H9 (cell line): Measurements from ENCODE around the gene MRPL46. TPM values are rescaled to one million over a fixed set of nuclear protein-coding genes. Genes with fewer than 3 reads are reported as not detected.
A peak's percentile ranks its signal among the peaks of the same experiment; 100 is the strongest.
"Not testable (repeated sequence)": the region's sequence is repeated elsewhere in the genome, so short reads cannot be mapped to it uniquely, and the experiment has no call there.

Experiments
- DNase-seq: peaks from one replicate; pipeline ENCODE4 v3.0.0-alpha.2; 2017
- H2AFZ ChIP-seq: one replicate; pipeline ENCODE4 v1.6.1; 2013; ENCODE audit warnings: mild to moderate bottlenecking, low read length, control low read depth, moderate library complexity
- H2AK5ac ChIP-seq: 2 replicates; pipeline ENCODE4 v1.6.1; 2013; ENCODE audit warnings: low read length, control low read depth, mixed read lengths; ENCODE audit not compliant: insufficient read length
- H2BK120ac ChIP-seq: one replicate; pipeline ENCODE4 v1.6.1; 2013; ENCODE audit warnings: low read depth, mild to moderate bottlenecking, low read length, control low read depth, inconsistent platforms; ENCODE audit not compliant: poor library complexity, severe bottlenecking
- H2BK12ac ChIP-seq: 2 replicates; pipeline ENCODE4 v1.6.1; 2013; ENCODE audit warnings: low read length, control low read depth, mixed read lengths, low read depth; ENCODE audit not compliant: insufficient read length
- H2BK15ac ChIP-seq: 2 replicates; pipeline ENCODE4 v1.6.1; 2013; ENCODE audit warnings: low read depth, low read length, control low read depth
- H2BK20ac ChIP-seq: one replicate; pipeline ENCODE4 v1.6.1; 2013; ENCODE audit warnings: low read depth, mild to moderate bottlenecking, low read length, control low read depth, inconsistent platforms; ENCODE audit not compliant: poor library complexity, severe bottlenecking
- H2BK5ac ChIP-seq: 2 replicates; pipeline ENCODE4 v1.6.1; 2013; ENCODE audit warnings: low read length, control low read depth, mixed read lengths; ENCODE audit not compliant: insufficient read length
- H3K14ac ChIP-seq: 2 replicates; pipeline ENCODE4 v1.6.1; 2013; ENCODE audit warnings: low read length, control low read depth; ENCODE audit not compliant: insufficient read depth
- H3K18ac ChIP-seq: 2 replicates; pipeline ENCODE4 v1.6.1; 2013; ENCODE audit warnings: low read depth, mild to moderate bottlenecking, mixed read lengths, low read length, control low read depth; ENCODE audit not compliant: insufficient read length
- H3K23ac ChIP-seq: 2 replicates; pipeline ENCODE4 v1.6.1; 2013; ENCODE audit warnings: low read length, control low read depth, mixed read lengths, low read depth; ENCODE audit not compliant: insufficient read length
- H3K23me2 ChIP-seq: 2 replicates; pipeline ENCODE4 v1.6.1; 2013; ENCODE audit warnings: low read depth, mild to moderate bottlenecking, mixed read lengths, low read length, control low read depth; ENCODE audit not compliant: insufficient read length, poor library complexity, severe bottlenecking
- H3K27ac ChIP-seq: 2 replicates; pipeline ENCODE4 v1.5.1; 2013; ENCODE audit warnings: low read length, control low read depth, mixed read lengths, low read depth; ENCODE audit not compliant: insufficient read length
- H3K27me3 ChIP-seq: 2 replicates; pipeline ENCODE4 v1.6.1; 2013; ENCODE audit warnings: low read length, control low read depth, inconsistent platforms; ENCODE audit not compliant: insufficient read depth
- H3K4ac ChIP-seq: 2 replicates; pipeline ENCODE4 v1.6.1; 2013; ENCODE audit warnings: low read depth, mild to moderate bottlenecking, control low read depth, inconsistent platforms, low read length, moderate library complexity
- H3K4me1 ChIP-seq: 2 replicates; pipeline ENCODE4 v1.6.1; 2013; ENCODE audit warnings: low read length, control low read depth, inconsistent platforms; ENCODE audit not compliant: insufficient read depth
- H3K4me2 ChIP-seq: 2 replicates; pipeline ENCODE4 v1.6.1; 2013; ENCODE audit warnings: low read length, control low read depth, mixed read lengths; ENCODE audit not compliant: insufficient read length, insufficient read depth
- H3K56ac ChIP-seq: 2 replicates; pipeline ENCODE4 v1.6.1; 2013; ENCODE audit warnings: low read depth, mild to moderate bottlenecking, mixed read lengths, low read length, control low read depth; ENCODE audit not compliant: insufficient read length
- H3K79me1 ChIP-seq: 2 replicates; pipeline ENCODE4 v1.6.1; 2013; ENCODE audit warnings: low read depth, mild to moderate bottlenecking, moderate library complexity, low read length, control low read depth, inconsistent platforms; ENCODE audit not compliant: insufficient read depth, poor library complexity, severe bottlenecking
- H3K79me2 ChIP-seq: 2 replicates; pipeline ENCODE4 v1.6.1; 2013; ENCODE audit warnings: low read length, control low read depth, inconsistent platforms; ENCODE audit not compliant: insufficient read depth
- H3K9ac ChIP-seq: 2 replicates; pipeline ENCODE4 v1.6.1; 2013; ENCODE audit warnings: low read length, control low read depth, mixed read lengths; ENCODE audit not compliant: insufficient read length; ENCODE audit errors: extremely low read depth
- H3K9me3 ChIP-seq: one replicate; pipeline ENCODE4 v1.6.1; 2013; ENCODE audit warnings: low read depth, low read length, inconsistent platforms; ENCODE audit not compliant: control insufficient read depth
- H3T11ph ChIP-seq: one replicate; pipeline ENCODE4 v1.6.1; 2013; ENCODE audit warnings: mild to moderate bottlenecking, low read length, control low read depth, inconsistent platforms
- H4K20me1 ChIP-seq: one replicate; pipeline ENCODE4 v1.6.1; 2013; ENCODE audit not compliant: control insufficient read depth, insufficient read length, insufficient read depth
- H4K5ac ChIP-seq: 2 replicates; pipeline ENCODE4 v1.6.1; 2013; ENCODE audit warnings: low read depth, mild to moderate bottlenecking, mixed read lengths, low read length, control low read depth; ENCODE audit not compliant: insufficient read length
- H4K8ac ChIP-seq: replicated peaks from 2 replicates; pipeline ENCODE4 v1.6.1; 2013; ENCODE audit warnings: low read length, control low read depth, mixed read lengths, low read depth; ENCODE audit not compliant: insufficient read length
- H4K91ac ChIP-seq: 2 replicates; pipeline ENCODE4 v1.6.1; 2013; ENCODE audit warnings: low read depth, mild to moderate bottlenecking, moderate library complexity, mixed read lengths, low read length, control low read depth; ENCODE audit not compliant: insufficient read length
- H3K27ac Mint-ChIP-seq, 3 experiments: 2 replicates in 2 of 3; 3 replicates in 1 of 3; pipeline ENCODE4 v1.8.0; 2020 to 2021; ENCODE audit warnings: mixed read lengths in 3 of 3, mild to moderate bottlenecking in 1 of 3, moderate library complexity in 1 of 3
- H3K27me3 Mint-ChIP-seq: 2 replicates; pipeline ENCODE4 v1.8.0; 2021; ENCODE audit warnings: low read depth, mild to moderate bottlenecking, moderate library complexity, mixed read lengths
- H3K36me3 Mint-ChIP-seq, 3 experiments: 2 replicates in 2 of 3; 3 replicates in 1 of 3; pipeline ENCODE4 v1.8.0; 2020 to 2021; ENCODE audit warnings: low read depth in 3 of 3, mixed read lengths in 3 of 3; ENCODE audit not compliant: insufficient read depth in 1 of 3
- H3K4me1 Mint-ChIP-seq, 2 experiments: 2 replicates each; pipeline ENCODE4 v1.8.0; 2020; ENCODE audit warnings: mixed read lengths in 2 of 2
- H3K4me3 Mint-ChIP-seq, 2 experiments: 2 replicates in 1 of 2; 3 replicates in 1 of 2; pipeline ENCODE4 v1.8.0; 2020 to 2021; ENCODE audit warnings: mild to moderate bottlenecking in 2 of 2, mixed read lengths in 2 of 2, moderate library complexity in 1 of 2
- H3K9me3 Mint-ChIP-seq, 2 experiments: 2 replicates in 1 of 2; 3 replicates in 1 of 2; pipeline ENCODE4 v1.8.0; 2020; ENCODE audit warnings: mild to moderate bottlenecking in 2 of 2, mixed read lengths in 2 of 2, moderate library complexity in 1 of 2
- WGBS: extraction: QIAGEN DNeasy Blood & Tissue Kit; methylation state at CpG from one replicate; pipeline ENCODE4 v1.1.7; 2013; ENCODE audit warnings: missing lambda C conversion rate, low lambda C conversion rate, mixed read lengths; ENCODE audit not compliant: insufficient read length; ENCODE audit errors: extremely low coverage; 5-methylcytosine and 5-hydroxymethylcytosine counted together
- total RNA-seq: library from RNA; stranded (reverse); gene quantifications from 2 replicates; pipeline ENCODE4 v1.2.1, GENCODE V29; 2021
- TF ChIP-seq, protein P1 (sequence below): fragments of 200-600 bp; sonication (generic); conservative IDR thresholded peaks from 3 replicates; pipeline ENCODE4 v1.8.0; 2021; ENCODE audit warnings: antibody characterized with exemption, mild to moderate bottlenecking

Gene MRPL46
- total RNA-seq, 1 experiment from 2014 or later = 29.3 TPM

DNA sequence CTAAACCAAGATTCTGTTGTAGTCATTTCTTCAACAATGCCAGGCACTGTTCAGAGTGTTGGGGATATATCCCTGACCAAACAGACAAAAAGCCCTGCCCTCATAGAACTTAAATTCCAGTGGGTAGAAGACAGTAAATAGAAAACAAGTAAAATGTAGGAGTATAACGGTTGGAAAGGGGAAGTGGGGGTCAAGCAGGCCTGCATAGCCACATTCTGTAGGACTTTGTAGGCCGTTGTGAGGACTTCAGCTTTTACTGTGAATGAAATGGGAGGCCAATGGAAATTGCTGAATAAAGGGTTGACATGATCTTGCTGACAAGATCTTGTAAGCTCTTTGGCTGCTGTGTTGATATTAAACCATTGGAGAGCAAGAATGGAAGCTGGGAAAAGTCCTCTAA, 2.1 kb upstream of the MRPL46 start:
- H3K9me3 Mint-ChIP-seq = no peaks in the 10 kb centered on the region

DNA sequence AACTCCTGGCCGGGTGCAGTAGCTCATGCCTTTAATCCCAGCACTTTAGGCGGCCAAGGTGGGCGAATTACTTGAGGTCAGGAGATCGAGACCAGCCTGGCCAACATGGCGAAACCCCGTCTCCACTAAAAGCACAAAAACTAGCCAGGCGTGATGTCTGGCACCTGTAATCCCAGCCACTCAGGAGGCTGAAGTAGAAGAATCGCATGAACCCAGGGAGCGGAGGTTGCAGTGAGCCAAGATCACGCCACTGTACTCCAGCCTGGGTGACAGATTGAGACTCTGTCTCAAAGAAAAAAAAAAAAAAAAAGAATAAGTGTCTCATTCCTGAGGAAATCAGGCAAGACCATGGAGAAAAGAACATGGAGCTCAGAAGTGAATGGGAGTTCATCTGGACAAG, 1.5 kb upstream of the MRPL46 start:
- not testable (repeated sequence) for H3K27ac Mint-ChIP-seq
- peak overlapping the region; percentile 90 to 96; a peak in 4 of 5 replicates for H3K4me3 Mint-ChIP-seq

More for the DNA sequence above, 2.1 kb upstream of the MRPL46 start:
- DNase-seq = no peak
- Mint-ChIP-seq H3K36me3 (peaks cover 7 to 31% (median 12%) of the 10 kb centered on the region in 3 experiments; a peak in 6 of 7 replicates), H3K27ac (no peak overlapping the region), H3K4me3 (peak overlapping the region in 1 of 2 experiments; percentile 96; a peak in 1 of 5 replicates), H3K27me3 (no peaks in the 10 kb centered on the region), H3K4me1 (peaks cover 14% of the 10 kb centered on the region in 2 experiments)
- no peak overlapping the region for H3K4me2 ChIP-seq
- peaks cover 12% of the 10 kb centered on the region; the same call in 1 of the 2 replicates for H3K79me2 ChIP-seq
- H2BK20ac ChIP-seq = no peak overlapping the region
- no peak overlapping the region for H3K27ac ChIP-seq
- H4K5ac ChIP-seq = no peak overlapping the region
- peaks cover 3% of the 10 kb centered on the region for H3K79me1 ChIP-seq
- no peaks in the 10 kb centered on the region for H3K9me3 ChIP-seq
- H2BK12ac ChIP-seq = no peak overlapping the region
- H3K18ac ChIP-seq = no peak overlapping the region
- no peak overlapping the region for H3K14ac ChIP-seq
- H3K4me1 ChIP-seq = 0 out of 2 replicates have a peak, but pooled peaks cover 2% of the 10 kb centered on the region
- no peak overlapping the region for H2BK120ac ChIP-seq
- no peaks in the 10 kb centered on the region for H4K20me1 ChIP-seq
- TF ChIP-seq, protein P1, sequence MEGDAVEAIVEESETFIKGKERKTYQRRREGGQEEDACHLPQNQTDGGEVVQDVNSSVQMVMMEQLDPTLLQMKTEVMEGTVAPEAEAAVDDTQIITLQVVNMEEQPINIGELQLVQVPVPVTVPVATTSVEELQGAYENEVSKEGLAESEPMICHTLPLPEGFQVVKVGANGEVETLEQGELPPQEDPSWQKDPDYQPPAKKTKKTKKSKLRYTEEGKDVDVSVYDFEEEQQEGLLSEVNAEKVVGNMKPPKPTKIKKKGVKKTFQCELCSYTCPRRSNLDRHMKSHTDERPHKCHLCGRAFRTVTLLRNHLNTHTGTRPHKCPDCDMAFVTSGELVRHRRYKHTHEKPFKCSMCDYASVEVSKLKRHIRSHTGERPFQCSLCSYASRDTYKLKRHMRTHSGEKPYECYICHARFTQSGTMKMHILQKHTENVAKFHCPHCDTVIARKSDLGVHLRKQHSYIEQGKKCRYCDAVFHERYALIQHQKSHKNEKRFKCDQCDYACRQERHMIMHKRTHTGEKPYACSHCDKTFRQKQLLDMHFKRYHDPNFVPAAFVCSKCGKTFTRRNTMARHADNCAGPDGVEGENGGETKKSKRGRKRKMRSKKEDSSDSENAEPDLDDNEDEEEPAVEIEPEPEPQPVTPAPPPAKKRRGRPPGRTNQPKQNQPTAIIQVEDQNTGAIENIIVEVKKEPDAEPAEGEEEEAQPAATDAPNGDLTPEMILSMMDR = no peak
- H4K91ac ChIP-seq = no peak overlapping the region
- H3K56ac ChIP-seq = no peak overlapping the region
- H2BK15ac ChIP-seq = no peak overlapping the region
- H2AK5ac ChIP-seq = no peak overlapping the region
- no peak overlapping the region for H3K23ac ChIP-seq
- H2AFZ ChIP-seq = no peak overlapping the region
- no peaks in the 10 kb centered on the region for H3K27me3 ChIP-seq
- H2BK5ac ChIP-seq = no peak overlapping the region
- no peak overlapping the region for H3K9ac ChIP-seq
- no peak overlapping the region for H3T11ph ChIP-seq
- H4K8ac ChIP-seq = no peak overlapping the region
- H3K23me2 ChIP-seq = peaks cover 12% of the 10 kb centered on the region
- no peak overlapping the region for H3K4ac ChIP-seq
- WGBS = no CpG with 5 or more reads among the region's 2 CpGs

More for the DNA sequence above, 1.5 kb upstream of the MRPL46 start:
- H2BK20ac ChIP-seq, H3K23ac ChIP-seq, H4K91ac ChIP-seq, H3T11ph ChIP-seq, H3K56ac ChIP-seq, H4K20me1 ChIP-seq, H3K9me3 ChIP-seq, H3K9ac ChIP-seq, H3K27me3 ChIP-seq, H3K18ac ChIP-seq, H3K4ac ChIP-seq, H3K9me3 Mint-ChIP-seq, H2BK120ac ChIP-seq, H3K27ac ChIP-seq, H3K27me3 Mint-ChIP-seq, H2AK5ac ChIP-seq, H2BK5ac ChIP-seq, H2AFZ ChIP-seq, DNase-seq, H2BK15ac ChIP-seq, H3K14ac ChIP-seq, H3K79me1 ChIP-seq, H4K5ac ChIP-seq, H2BK12ac ChIP-seq, H3K4me1 ChIP-seq, H4K8ac ChIP-seq: not testable (repeated sequence)
- Histone ChIP-seq H3K23me2 (peaks cover 12% of the 10 kb centered on the region), H3K79me2 (peaks cover 12% of the 10 kb centered on the region; the same call in 1 of the 2 replicates), H3K4me2 (peak overlapping the region; percentile 92)
- no CpG with 5 or more reads among the region's 10 CpGs for WGBS
- peaks cover 10 to 37% (median 14%) of the 10 kb centered on the region in 3 experiments; a peak in 6 of 7 replicates for H3K36me3 Mint-ChIP-seq
- H3K4me1 Mint-ChIP-seq = peaks cover 14% of the 10 kb centered on the region in 2 experiments
